ENCODE measurements around the gene LZTR1.
A peak's percentile ranks its signal among the peaks of the same experiment; 100 is the strongest.

Gene LZTR1

DNA sequence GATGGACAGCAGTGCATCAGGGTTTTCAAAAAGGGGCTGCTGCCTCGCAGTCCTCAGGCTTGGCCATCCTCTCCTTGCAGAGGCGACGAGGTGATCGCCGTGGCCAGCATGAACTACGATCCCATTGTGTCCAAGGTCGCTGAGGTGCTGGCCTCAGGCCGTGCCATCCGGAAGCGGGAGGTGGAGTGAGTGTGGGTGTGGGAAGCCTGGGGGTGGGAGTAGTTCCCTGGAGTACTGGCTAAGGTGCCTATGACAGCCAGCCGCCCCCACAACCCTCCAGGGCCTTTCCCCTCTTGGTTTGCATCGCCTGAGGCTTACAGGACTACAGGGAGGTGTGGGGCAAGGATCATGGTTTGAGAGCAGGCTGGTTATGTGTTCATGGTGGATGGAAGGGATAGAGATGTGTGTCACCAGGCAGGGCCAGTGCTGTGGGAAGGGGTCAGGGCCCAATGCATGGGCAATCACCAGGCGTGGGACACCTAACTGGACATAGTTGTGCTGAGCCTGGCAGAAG, 2.1 kb upstream of the LZTR1 start:
- no peak overlapping the region for H3K4me2 ChIP-seq (ENCODE audit: low read depth, low read length, poor library complexity, severe bottlenecking)
- H3K36me3 ChIP-seq (ENCODE audit: insufficient read depth, low read length): no peaks in the 10 kb centered on the region
- TF ChIP-seq CTCF (conservative IDR thresholded peaks at IDR 0.05; ENCODE audit: low read length) (no peak), EZH2phosphoT487 (IDR thresholded peaks at IDR 0.05; ENCODE audit: borderline replicate concordance) (no peak)
- H3K9me2 ChIP-seq (replicated peaks; ENCODE audit: low read depth, low read length): no peaks in the 10 kb centered on the region
- no peaks in the 10 kb centered on the region for H3F3A ChIP-seq (ENCODE audit: low read depth)
- peaks cover 15% of the 10 kb centered on the region for H3K4me1 ChIP-seq (ENCODE audit: insufficient read depth, low read length, poor library complexity, severe bottlenecking)
- H3K27me3 ChIP-seq (ENCODE audit: insufficient read depth, low read length, poor library complexity, severe bottlenecking): no peaks in the 10 kb centered on the region
- no peak overlapping the region for H3K4me3 ChIP-seq (ENCODE audit: low read length, poor library complexity, severe bottlenecking)
- H2AFZ ChIP-seq (ENCODE audit: low read length): no peak overlapping the region
- no peaks in the 10 kb centered on the region for H4K20me1 ChIP-seq (ENCODE audit: insufficient read depth, low read length, poor library complexity, severe bottlenecking)
- H3K9me3 ChIP-seq (ENCODE audit: insufficient read depth, low read depth, low read length): no peaks in the 10 kb centered on the region
- H3K9ac ChIP-seq (ENCODE audit: low read depth, low read length, poor library complexity, severe bottlenecking): no peak overlapping the region
- peaks cover 14% of the 10 kb centered on the region; the same call in 1 of the 2 replicates for H3K79me2 ChIP-seq (ENCODE audit: insufficient read depth, low read length)

GRCh38 chr22:20980523-20980922, 1.6 kb upstream of the LZTR1 start:
- no peaks in the 10 kb centered on the region for H3F3A ChIP-seq (ENCODE audit: low read depth)
- no peaks in the 10 kb centered on the region for H3K36me3 ChIP-seq (ENCODE audit: insufficient read depth, low read length)
- H3K4me3 ChIP-seq (ENCODE audit: low read length, poor library complexity, severe bottlenecking): no peak overlapping the region
- H3K9ac ChIP-seq (ENCODE audit: low read depth, low read length, poor library complexity, severe bottlenecking): peak overlapping the region; percentile 98
- no peaks in the 10 kb centered on the region for H3K9me2 ChIP-seq (replicated peaks; ENCODE audit: low read depth, low read length)
- H3K4me1 ChIP-seq (ENCODE audit: insufficient read depth, low read length, poor library complexity, severe bottlenecking): peaks cover 15% of the 10 kb centered on the region
- H3K79me2 ChIP-seq (ENCODE audit: insufficient read depth, low read length): peaks cover 14% of the 10 kb centered on the region; the same call in 1 of the 2 replicates
- no peaks in the 10 kb centered on the region for H3K9me3 ChIP-seq (ENCODE audit: insufficient read depth, low read depth, low read length)
- H4K20me1 ChIP-seq (ENCODE audit: insufficient read depth, low read length, poor library complexity, severe bottlenecking): no peaks in the 10 kb centered on the region
- TF ChIP-seq EZH2phosphoT487 (IDR thresholded peaks at IDR 0.05; ENCODE audit: borderline replicate concordance): no peak
- no peak for TF ChIP-seq CTCF (conservative IDR thresholded peaks at IDR 0.05; ENCODE audit: low read length)
- no peak overlapping the region for H2AFZ ChIP-seq (ENCODE audit: low read length)
- H3K4me2 ChIP-seq (ENCODE audit: low read depth, low read length, poor library complexity, severe bottlenecking): peak overlapping the region; percentile 95
- H3K27me3 ChIP-seq (ENCODE audit: insufficient read depth, low read length, poor library complexity, severe bottlenecking): no peaks in the 10 kb centered on the region

DNA sequence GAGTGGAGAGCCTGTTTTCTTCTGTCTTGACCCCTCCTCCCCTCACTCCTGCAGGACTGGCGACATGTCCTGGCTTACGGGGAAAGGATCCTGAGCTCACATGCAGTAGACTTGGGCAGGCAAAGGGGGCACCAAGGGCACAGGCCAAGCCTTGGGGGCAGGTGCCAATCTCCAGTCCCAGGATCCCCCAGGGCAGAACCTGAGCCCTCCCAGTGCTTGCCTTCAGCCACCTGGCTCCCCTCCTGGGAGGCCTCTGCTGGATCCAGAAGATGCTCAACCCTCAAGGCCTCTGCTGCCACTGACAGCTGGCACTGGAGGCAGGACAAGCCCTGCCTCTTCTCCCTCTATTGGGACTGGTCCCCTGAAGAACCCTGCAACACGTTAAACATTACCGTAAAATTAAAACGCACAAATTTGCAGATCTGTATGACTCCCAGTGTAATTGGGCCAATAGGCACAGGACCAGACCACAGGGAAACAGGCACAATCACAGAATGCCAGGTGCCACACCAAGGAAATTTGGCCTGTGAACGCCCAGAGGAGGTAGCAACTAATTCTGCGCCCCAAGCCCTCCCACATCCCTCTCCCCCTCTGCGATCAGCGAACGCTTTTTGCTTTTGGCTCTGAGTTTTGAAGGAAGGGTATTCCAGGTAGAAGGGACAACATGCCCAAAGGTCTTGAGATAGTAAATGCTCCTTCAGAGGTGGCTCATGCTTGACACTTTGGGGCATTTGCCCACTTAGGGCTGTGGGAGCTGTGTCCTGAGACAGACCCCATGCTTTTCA, 967 bp upstream of the LZTR1 start:
- Histone ChIP-seq H3F3A (ENCODE audit: low read depth) (no peaks in the 10 kb centered on the region), H3K4me3 (ENCODE audit: low read length, poor library complexity, severe bottlenecking) (peak overlapping the region; percentile 97), H3K4me2 (ENCODE audit: low read depth, low read length, poor library complexity, severe bottlenecking) (peak overlapping the region; percentile 95), H3K4me1 (ENCODE audit: insufficient read depth, low read length, poor library complexity, severe bottlenecking) (peaks cover 15% of the 10 kb centered on the region), H3K9me2 (replicated peaks; ENCODE audit: low read depth, low read length) (no peaks in the 10 kb centered on the region), H3K79me2 (ENCODE audit: insufficient read depth, low read length) (peaks cover 14% of the 10 kb centered on the region; the same call in 1 of the 2 replicates), H4K20me1 (ENCODE audit: insufficient read depth, low read length, poor library complexity, severe bottlenecking) (no peaks in the 10 kb centered on the region), H3K36me3 (ENCODE audit: insufficient read depth, low read length) (no peaks in the 10 kb centered on the region), H2AFZ (ENCODE audit: low read length) (peak overlapping the region; percentile 97; the same call in 1 of the 2 replicates), H3K27me3 (ENCODE audit: insufficient read depth, low read length, poor library complexity, severe bottlenecking) (no peaks in the 10 kb centered on the region), H3K9me3 (ENCODE audit: insufficient read depth, low read depth, low read length) (no peaks in the 10 kb centered on the region), H3K9ac (ENCODE audit: low read depth, low read length, poor library complexity, severe bottlenecking) (peak overlapping the region; percentile 98)
- TF ChIP-seq EZH2phosphoT487 (IDR thresholded peaks at IDR 0.05; ENCODE audit: borderline replicate concordance) (no peak), CTCF (conservative IDR thresholded peaks at IDR 0.05; ENCODE audit: low read length) (no peak)
